Activated effector memory CD4-positive, alpha-beta T cell treated with Interleukin-2 at 50 U/mL for 16 hours (primary cell): Measurements from ENCODE around the gene LIX1.

ENCODE experiments used
- DNase-seq: peaks from one replicate; pipeline ENCODE4 v3.0.0-alpha.2; 2020

Gene LIX1

DNA sequence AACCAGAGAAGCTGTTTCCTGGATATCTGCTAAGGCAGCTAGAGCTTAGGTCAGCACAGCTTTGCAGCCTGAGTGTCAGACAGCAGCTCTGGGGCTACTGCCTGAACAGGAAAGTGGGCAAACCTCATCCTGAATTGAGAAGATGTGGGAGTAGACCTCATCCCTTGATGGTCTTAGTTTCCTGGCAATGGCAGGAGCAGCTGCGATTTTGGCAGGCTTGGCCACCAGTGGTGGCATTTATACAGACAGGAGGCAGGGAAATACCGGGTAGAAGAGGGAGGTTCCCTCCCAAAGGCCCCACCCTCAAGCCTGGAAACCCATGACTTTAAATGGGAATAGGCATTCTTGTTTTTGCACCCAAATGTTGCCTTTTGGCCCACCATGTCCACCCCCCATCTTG lies 69.7 kb downstream of the LIX1 start:
- DNase-seq: no peak

DNA sequence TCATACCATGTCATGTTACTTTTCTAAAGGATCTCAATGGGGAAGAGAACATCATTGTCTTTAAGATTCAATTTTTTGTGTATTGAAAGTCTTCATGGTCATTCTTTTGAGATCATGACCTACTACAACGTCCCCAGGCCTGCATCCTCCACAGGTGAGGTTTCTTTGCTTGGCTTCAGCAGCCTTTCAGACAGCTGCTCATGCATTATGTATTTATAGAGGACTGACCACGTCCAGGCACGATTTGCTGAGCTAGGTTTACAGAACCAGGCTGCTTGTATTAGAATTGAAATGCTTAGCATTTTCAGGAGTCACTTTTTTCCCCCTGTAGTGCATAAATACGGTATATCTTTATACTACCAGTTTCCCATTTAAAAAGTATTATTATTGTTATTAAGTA lies 70.4 kb downstream of the LIX1 start:
- DNase-seq: no peak

DNA sequence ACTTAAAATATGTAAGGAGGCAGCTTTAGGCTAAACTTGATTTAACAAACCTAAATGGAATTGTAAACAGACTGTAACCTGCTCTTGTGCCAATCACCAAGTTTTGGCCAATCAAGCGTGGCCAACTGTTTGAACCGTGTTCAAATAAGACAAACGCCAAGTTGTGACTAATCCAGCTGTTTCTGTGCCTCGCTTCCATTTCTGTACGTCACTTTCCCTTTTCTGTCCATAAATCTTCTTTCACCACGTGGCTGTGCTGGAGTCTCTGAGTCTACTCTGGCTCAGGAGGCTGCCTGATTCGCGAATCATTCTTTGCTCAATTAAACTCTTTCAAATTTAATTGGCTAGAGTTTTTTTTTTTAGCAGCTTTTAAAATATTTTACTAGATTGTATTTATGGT lies 71.3 kb downstream of the LIX1 start:
- DNase-seq: no peak

DNA sequence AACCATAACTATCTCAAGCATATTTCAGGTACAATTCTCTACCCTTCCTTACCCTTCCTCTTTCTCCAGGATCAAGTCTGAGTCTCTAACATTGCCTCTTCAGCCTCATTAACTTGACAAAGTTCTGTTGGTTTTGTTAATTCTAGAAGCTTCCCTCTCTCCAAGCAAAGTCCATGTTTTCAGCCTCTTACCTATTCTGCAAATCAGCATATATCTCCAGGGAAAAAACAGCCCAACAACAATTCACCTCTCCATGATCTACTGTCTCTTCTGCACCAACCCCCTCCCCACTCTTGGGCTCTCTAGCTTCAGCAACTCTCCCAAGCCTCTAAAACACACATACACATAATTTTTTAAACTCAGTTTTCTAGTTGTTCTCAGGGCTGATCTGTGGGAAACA lies 72.2 kb downstream of the LIX1 start:
- DNase-seq: no peak

DNA sequence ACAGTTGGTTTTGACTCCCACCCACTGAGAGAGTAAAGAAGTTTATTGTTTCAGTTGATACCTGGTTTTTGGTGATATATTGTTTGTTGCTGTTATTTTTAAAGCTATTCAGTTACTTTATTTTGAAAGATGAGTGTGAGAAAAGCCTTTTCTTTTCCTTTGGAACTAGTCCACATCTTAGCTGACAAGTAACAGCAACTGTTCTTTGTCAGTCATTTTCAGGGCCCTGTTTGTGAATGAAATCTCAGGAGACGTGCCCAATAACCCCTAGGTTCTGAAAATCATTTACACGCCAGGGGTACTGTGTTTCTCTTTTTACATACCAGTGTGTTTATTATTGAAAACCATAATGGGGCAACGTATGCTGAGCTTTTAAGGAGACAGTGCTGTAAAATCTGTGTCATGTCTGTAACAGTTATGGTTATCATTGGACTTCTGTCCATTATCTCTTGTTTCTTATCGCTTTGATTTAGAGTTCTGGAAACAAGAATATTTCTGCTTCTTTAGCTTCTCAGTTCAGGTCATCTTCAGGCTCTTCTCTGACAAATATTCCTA lies 75.0 kb downstream of the LIX1 start:
- no peak for DNase-seq

DNA sequence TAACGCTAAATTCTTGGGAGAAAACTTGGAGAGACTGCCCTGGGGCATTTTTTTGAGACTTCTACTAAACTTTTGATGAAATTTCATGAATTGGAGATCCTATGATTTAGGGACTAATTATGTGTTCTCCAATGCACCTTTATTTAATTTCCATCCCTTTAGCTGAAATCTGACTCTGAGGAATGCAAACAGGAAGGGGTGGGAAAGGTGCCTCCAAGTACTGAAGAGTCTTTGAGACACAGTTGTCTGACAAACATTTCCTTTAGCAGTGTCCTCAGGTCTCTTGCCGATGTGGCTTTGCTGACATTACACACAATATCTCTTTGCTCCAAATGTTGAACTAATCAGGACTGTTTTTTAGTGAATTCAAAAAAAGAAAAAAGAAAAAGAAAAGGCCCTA lies 76.9 kb downstream of the LIX1 start:
- DNase-seq: no peak

DNA sequence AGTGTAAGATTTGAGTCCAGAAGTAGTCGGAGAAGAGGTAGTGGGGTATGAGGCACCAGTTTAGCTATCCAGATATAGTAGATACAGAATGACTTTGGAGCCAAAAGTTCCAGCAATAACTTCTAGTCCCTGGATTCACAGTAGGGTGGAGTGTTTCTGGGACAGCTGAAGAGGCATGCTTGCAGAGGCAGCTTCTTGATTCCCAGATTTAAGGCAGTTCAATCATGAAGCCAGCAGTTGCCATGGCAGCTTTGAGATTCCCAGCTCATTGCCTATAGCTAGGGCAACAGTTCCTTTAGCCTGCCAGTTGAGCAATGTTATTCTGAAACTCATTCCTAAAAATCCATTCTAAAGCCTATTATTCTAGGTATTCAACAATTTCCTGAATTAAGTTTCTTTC lies 79.2 kb downstream of the LIX1 start:
- no peak for DNase-seq

DNA sequence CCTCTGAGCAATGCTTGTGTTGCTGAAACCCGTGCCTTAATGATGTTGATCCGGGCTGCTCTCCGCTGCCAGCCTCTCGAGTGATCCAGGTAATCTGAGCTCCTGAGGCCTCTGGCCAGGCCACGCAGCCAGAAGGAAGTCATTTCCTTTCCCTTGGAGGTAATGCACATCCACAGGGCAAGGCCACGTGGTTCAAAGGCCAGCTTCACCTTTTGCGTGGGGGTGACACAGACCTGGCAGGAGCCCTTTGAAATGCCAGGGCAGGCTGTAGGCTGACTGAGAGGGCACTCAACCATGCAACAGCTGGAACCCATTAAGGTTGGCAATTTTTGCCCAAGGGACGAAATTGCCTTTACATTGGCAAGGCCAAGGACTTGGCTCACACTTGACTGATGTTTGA lies 80.4 kb downstream of the LIX1 start:
- no peak for DNase-seq

DNA sequence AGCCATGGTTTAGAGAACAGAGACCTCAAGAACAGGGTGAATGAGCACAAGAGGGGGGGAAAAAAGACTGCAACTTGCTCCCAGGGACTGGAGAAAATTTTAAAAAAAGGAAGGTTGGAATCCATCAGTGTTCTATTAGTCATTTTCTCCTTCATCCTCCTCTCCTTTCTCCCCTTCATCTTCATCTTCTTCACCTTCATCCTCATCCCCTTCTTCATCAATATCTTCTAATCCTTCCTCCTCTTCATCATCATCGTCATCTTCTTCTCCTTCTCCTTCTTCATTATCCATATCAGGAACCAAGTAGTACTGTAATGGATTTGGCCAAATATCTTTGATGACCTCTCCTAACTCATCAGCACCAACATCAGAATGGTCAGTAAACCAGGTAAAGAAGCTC lies 86.1 kb downstream of the LIX1 start:
- no peak for DNase-seq

DNA sequence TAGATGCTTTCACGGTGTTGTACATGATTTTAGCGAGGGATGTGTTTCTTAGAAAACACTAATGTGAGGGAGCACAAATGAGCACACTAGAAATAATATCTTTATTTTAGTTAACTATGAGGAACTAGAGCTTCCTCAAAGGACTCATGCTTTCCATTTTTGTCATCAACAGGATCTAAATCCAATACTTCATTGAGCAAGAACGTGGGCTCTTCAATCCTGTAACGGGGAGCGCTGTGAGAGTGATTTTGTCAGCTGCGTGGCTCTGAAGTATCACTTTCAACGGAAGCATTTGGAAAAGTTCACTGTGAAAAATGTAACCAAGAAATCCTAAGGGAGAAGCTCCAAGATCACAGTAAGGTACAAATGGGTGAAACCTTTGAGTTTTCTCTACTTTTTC lies 93.2 kb downstream of the LIX1 start:
- no peak for DNase-seq

DNA sequence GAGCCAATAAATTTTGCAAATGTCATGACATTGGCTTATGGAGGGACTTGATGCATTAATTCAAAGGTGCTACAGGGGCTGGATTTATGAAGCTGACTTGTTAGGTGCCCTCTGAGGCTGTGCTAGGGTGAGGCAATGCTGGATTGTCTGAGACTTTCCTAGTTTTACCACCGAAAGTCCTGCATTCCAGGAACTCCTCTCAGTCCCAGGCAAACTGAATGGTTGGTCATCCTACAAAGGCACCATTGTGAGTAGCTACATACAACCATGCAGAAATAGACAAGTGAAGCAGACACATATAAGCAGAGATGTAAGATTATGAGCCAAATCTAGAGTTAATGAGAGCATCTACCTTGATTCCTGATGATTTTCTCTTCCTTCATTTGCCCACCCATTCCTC lies 95.3 kb downstream of the LIX1 start:
- DNase-seq: no peak

DNA sequence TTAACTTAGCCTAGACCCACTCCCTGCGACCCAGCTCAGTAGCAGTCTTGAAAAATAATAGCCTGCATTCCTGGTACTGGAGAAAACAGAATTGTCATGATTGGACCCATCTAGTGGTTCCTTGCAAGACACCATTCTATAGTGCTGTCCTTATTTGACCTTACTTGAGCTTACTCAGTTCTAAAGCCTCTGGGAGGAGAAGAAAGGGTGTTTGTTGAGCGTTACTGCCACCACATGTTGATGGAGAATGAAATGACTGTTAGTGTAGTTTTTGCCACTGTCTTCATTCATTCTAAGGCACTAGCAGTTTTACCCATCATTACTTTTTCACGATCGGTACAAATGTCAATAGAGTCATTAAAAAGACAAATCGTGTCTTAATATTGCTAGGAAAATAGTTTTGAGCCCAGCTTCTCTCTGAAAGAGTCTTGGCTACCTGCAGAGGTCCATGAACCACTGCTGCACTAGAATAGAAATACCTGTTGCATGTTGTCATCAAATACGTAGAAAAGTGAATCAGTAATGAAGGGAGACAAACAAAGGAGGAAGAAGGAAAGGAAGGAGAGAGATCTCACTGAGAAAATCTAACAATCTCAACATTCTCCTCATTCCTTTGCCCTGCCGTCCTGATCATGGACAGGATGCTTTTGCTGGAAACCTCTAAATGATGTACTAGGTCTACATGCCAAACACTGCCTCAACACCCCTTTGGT lies 96.0 kb downstream of the LIX1 start:
- DNase-seq: no peak

DNA sequence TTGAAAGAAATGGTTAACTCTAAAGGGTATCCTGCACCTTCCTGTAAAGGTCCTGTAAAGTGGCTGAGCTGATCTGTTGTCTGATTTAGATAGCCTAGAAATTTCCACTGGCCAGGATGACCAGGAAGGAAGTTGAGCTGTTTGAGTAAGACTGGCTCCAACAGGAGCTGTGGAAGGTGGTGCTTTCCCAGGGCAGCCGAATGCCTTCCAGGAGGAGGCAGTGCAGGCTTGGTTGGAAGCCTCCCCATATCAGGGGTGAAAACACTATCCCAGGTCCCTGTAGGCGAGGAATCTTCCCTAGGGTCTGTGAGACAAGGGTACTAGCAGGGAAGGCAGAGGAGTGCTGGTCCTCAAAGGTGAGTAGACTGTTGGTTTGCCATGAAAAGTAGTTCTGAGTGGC lies 98.4 kb downstream of the LIX1 start:
- no peak for DNase-seq

DNA sequence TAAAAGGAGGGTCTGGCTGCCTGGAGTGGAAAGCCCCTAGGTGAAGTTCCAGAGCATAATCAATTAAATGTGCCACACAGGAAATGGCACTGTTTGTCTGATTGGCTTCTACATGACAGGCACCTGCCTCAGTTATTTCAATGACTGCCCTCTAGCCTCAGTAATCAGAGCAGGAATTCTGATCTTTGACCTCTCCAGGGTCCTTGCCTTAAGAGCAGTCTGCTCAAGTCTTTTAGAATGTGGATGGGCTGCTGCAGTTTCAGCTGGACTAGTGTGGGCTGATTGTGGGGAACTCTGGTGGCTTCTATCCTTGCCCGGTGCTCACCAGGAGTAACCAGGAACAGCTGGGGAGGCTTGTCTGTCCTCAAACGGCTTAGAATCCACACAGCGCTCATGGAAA lies 98.9 kb downstream of the LIX1 start:
- no peak for DNase-seq

DNA sequence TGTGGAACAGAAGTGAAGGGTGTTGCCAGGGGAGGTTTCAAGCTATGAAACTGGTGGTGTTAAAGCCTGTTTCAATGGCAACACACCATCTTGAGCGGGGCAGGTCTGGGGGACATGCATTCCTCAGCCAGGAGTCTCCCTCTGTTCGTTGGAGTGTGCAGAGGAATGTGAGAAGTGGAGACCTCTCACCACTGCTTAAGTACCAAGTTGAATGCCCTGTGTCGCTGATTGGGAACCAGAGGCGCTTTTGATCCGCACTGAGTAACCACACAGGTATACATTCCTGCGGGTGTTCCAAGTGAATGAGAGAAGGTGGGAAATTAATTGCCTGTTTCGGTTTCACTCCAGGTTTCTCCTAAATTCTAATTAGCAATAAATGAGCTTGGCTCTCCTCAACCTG lies 99.4 kb downstream of the LIX1 start:
- DNase-seq: no peak
